ENCODE results near the gene TP53BP1. TPM values are rescaled to one million over a fixed set of nuclear protein-coding genes. Genes with fewer than 3 reads are reported as not detected.

The TP53BP1 gene
- total and polyA plus RNA-seq, 4 donors = 2.7 to 12.0 (median 7.3) TPM

GRCh38 chr15:43492266-43492665 lies 690 bp downstream of the TP53BP1 start:
- WGBS = 22% methylated on average over 7 of the region's 7 CpGs
- H3K27me3 ChIP-seq (ENCODE audit: control insufficient read depth in 4 of 4, insufficient read depth in 4 of 4, low read length in 3 of 4) = no peaks in the 10 kb centered on the region
- peak overlapping the region in 1 of 2 donors; percentile 60 for H3K9ac ChIP-seq (ENCODE audit: low read depth in 1 of 2, low read length in 2 of 2)
- peak overlapping the region in 1 of 2 donors; percentile 73 for H3K27ac ChIP-seq (ENCODE audit: low read depth in 1 of 2, low read length in 2 of 2)
- TF ChIP-seq FOXA1 (IDR thresholded peaks at IDR 0.05) = no peak
- no peak for TF ChIP-seq SP1 (IDR thresholded peaks at IDR 0.05)
- TF ChIP-seq EGR1 (IDR thresholded peaks at IDR 0.05; ENCODE audit: low read depth in 2 of 2) = no peak
- TF ChIP-seq FOXA2 (IDR thresholded peaks at IDR 0.05) = no peak
- TF ChIP-seq ZBTB33 (IDR thresholded peaks at IDR 0.05) = no peak
- no peak for TF ChIP-seq JUND (IDR thresholded peaks at IDR 0.05)
- TF ChIP-seq, protein P1, sequence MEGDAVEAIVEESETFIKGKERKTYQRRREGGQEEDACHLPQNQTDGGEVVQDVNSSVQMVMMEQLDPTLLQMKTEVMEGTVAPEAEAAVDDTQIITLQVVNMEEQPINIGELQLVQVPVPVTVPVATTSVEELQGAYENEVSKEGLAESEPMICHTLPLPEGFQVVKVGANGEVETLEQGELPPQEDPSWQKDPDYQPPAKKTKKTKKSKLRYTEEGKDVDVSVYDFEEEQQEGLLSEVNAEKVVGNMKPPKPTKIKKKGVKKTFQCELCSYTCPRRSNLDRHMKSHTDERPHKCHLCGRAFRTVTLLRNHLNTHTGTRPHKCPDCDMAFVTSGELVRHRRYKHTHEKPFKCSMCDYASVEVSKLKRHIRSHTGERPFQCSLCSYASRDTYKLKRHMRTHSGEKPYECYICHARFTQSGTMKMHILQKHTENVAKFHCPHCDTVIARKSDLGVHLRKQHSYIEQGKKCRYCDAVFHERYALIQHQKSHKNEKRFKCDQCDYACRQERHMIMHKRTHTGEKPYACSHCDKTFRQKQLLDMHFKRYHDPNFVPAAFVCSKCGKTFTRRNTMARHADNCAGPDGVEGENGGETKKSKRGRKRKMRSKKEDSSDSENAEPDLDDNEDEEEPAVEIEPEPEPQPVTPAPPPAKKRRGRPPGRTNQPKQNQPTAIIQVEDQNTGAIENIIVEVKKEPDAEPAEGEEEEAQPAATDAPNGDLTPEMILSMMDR (IDR thresholded peaks at IDR 0.05; ENCODE audit: low read depth, low read length, missing input control) = no peak
- TF ChIP-seq ATF3 (IDR thresholded peaks at IDR 0.05) = no peak
- TF ChIP-seq REST (IDR thresholded peaks at IDR 0.05) = no peak
- TF ChIP-seq MAX (IDR thresholded peaks at IDR 0.05) = no peak
- no peak for TF ChIP-seq HNF4G (IDR thresholded peaks at IDR 0.05)
- TF ChIP-seq GABPA (IDR thresholded peaks at IDR 0.05 in 1 of 2, conservative IDR thresholded peaks at IDR 0.05 in 1 of 2) = no peak
- no peak for TF ChIP-seq HNF4A (conservative IDR thresholded peaks at IDR 0.05)
- no peak for TF ChIP-seq RAD21 (IDR thresholded peaks at IDR 0.05)
- TF ChIP-seq RXRA (IDR thresholded peaks at IDR 0.05) = no peak
- TF ChIP-seq TAF1 (conservative IDR thresholded peaks at IDR 0.05) = no peak
- no peak for TF ChIP-seq NR2F2 (IDR thresholded peaks at IDR 0.05)
- no peak for TF ChIP-seq YY1 (IDR thresholded peaks at IDR 0.05)
- H3K9me3 ChIP-seq (ENCODE audit: control insufficient read depth in 4 of 4, low read length in 3 of 4) = no peaks in the 10 kb centered on the region
- DNase-seq (ENCODE audit: low spot score) = no peak
- H3K36me3 ChIP-seq (ENCODE audit: control insufficient read depth in 4 of 4, insufficient read depth in 3 of 4, low read depth in 1 of 4, low read length in 3 of 4) = peaks cover 0 to 3% (median 3%) of the 10 kb centered on the region in 4 donors
- peak overlapping the region; percentile 78 to 99 (median 96) for H3K4me3 ChIP-seq (ENCODE audit: low read depth in 1 of 3, low read length in 3 of 3)
- H3K4me1 ChIP-seq (ENCODE audit: control insufficient read depth in 4 of 4, insufficient read depth in 4 of 4, low read length in 3 of 4) = peaks cover 0 to 9% (median 4%) of the 10 kb centered on the region in 4 donors
